ENCODE results near the gene INS.
A peak's percentile ranks its signal among the peaks of the same experiment; 100 is the strongest.
"Not testable (repeated sequence)": the region's sequence is repeated elsewhere in the genome, so short reads cannot be mapped to it uniquely, and the experiment has no call there.

INS gene

GRCh38 chr11:2180789-2181370, 19.9 kb upstream of the INS start:
- no peak for DNase-seq (ENCODE audit: low read depth in 2 of 2)

GRCh38 chr11:2180347-2180746, 19.3 kb upstream of the INS start:
- DNase-seq (ENCODE audit: low read depth in 2 of 2) = no peak

GRCh38 chr11:2179516-2179915, 18.5 kb upstream of the INS start:
- DNase-seq (ENCODE audit: low read depth in 2 of 2) = no peak

GRCh38 chr11:2178906-2179494, 18.0 kb upstream of the INS start:
- DNase-seq (ENCODE audit: low read depth in 2 of 2) = no peak

- not testable (repeated sequence) for DNase-seq (ENCODE audit: low read depth in 2 of 2)
These were observed 17.2 kb upstream of the INS start for GRCh38 chr11:2178055-2178773.

- DNase-seq (ENCODE audit: low read depth in 2 of 2) = no peak
These were observed 16.1 kb upstream of the INS start for GRCh38 chr11:2177076-2177475.

GRCh38 chr11:2176389-2176900, 15.4 kb upstream of the INS start:
- no peak for DNase-seq (ENCODE audit: low read depth in 2 of 2)

- no peak for DNase-seq (ENCODE audit: low read depth in 2 of 2)
These were observed 14.7 kb upstream of the INS start for GRCh38 chr11:2175659-2176058.

GRCh38 chr11:2174361-2174760, 13.4 kb upstream of the INS start:
- DNase-seq (ENCODE audit: low read depth in 2 of 2) = no peak

- DNase-seq (ENCODE audit: low read depth in 2 of 2) = no peak
These were observed 12.8 kb upstream of the INS start for GRCh38 chr11:2173761-2174160.

- no peak for DNase-seq (ENCODE audit: low read depth in 2 of 2)
These were observed 12.2 kb upstream of the INS start for GRCh38 chr11:2173150-2173693.

GRCh38 chr11:2172676-2173075, 11.7 kb upstream of the INS start:
- DNase-seq (ENCODE audit: low read depth in 2 of 2) = no peak

GRCh38 chr11:2171591-2172003, 10.6 kb upstream of the INS start, which contains the start of gene TH:
TH (minus strand) TSS chr11:2171815; CDS start chr11:2171786, 29 bp downstream.
- no peak for DNase-seq (ENCODE audit: low read depth in 2 of 2)

- no peak for DNase-seq (ENCODE audit: low read depth in 2 of 2)
These were observed 8.9 kb upstream of the INS start for GRCh38 chr11:2169626-2170570.

GRCh38 chr11:2169005-2169378, 8.0 kb upstream of the INS start:
- DNase-seq (ENCODE audit: low read depth in 2 of 2) = no peak

- no peak for DNase-seq (ENCODE audit: low read depth in 2 of 2)
These were observed 7.4 kb upstream of the INS start for GRCh38 chr11:2168286-2169004.

- DNase-seq (ENCODE audit: low read depth in 2 of 2) = no peak
These were observed 6.4 kb upstream of the INS start for GRCh38 chr11:2167141-2168045.

GRCh38 chr11:2166091-2166851, 5.3 kb upstream of the INS start:
- DNase-seq (ENCODE audit: low read depth in 2 of 2) = peak; percentile 31 to 44

GRCh38 chr11:2165571-2165970, 4.6 kb upstream of the INS start:
- DNase-seq (ENCODE audit: low read depth in 2 of 2) = no peak

Measured in stimulated activated CD4-positive, alpha-beta T cell treated with anti-CD3 and anti-CD28 coated beads, Interleukin-1b, Interleukin-23, amount 100 ng/mL, for 4 hours (primary cell).